HG03135 (cell line): ENCODE results near the gene CRB3.
"Not testable (repeated sequence)": the region's sequence is repeated elsewhere in the genome, so short reads cannot be mapped to it uniquely, and the experiment has no call there.

Source experiments
- ATAC-seq: cut with Tn5 transposase; IDR thresholded peaks from one replicate; pipeline ENCODE4 v1.9.1; 2021; ENCODE audit warnings: mild to moderate bottlenecking, moderate library complexity; ENCODE audit not compliant: unreplicated experiment

CRB3 gene, protein sequence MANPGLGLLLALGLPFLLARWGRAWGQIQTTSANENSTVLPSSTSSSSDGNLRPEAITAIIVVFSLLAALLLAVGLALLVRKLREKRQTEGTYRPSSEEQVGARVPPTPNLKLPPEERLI

DNA sequence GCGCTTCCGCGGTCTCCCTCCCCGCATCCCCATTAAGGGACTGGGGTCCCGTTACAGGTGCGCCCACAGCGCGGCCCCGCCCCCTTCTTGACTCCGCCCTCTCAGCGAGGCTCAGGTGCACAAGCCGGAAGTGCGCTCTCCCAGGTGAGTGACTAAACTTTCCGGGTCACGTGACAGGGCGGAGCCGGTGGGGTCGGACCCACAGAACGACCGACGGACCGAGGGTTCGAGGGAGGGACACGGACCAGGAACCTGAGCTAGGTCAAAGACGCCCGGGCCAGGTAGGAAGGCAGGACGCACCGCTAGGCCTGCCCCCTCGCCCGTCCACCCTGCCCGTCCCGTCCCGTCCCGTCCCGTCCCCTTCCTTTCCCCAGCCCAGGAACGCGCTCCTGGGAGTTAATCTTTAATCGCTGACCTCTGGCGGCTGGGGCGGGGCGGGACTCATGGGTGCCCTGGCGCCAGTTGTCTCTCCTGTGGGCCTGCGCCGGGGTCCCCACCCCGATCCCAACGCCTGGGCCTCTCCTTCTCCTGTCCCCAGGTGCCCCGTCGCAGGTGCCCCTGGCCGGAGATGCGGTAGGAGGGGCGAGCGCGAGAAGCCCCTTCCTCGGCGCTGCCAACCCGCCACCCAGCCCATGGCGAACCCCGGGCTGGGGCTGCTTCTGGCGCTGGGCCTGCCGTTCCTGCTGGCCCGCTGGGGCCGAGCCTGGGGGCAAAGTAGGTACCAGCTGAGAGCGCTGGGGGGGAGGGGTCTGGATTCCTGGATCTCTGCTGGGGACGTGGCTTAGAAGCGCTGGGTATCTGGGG, at the start of gene CRB3:
TSS of gene CRB3 (plus strand) at position 202 of the 804 bp plus-strand sequence. CDS start at position 633, 431 bp downstream.
- no peak for ATAC-seq

DNA sequence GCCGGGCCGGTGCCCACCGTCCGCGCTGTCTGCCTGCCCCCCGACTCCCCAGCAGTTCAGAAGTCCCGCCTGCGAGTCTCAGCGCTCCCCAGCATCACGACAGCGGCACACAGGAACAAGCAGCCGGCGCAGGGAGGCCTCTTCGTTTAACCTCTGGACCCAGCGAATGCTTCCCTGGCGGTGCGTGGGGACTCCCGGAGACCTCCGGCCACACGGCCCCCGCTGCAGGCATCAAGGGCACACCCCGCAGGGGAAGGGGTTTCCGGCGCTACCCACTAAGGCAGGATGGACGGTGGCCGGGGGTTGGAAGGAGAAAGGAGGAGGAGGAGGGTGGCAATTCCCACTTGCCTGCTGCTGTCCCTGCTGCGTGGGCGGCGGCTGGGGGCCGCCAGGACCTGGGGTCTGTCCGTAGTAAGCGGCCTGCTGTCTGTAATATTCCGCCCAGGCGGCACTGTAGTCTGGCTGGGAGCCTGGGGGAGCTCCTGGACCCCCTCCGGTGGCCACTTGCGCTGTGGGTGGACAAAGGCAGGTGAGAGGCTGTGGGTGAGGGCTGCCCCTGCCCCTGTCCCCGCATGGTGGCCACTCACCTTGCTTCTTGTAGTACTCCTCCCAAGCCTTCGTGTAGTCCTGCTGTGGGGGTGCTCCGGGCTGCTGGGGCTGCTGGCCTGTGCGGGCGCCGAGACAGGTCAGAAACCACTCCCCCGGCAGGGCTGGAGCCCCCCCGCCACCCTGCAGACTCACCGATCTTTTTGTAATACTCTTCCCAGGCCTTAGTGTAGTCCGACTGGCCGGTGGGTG, 49.1 kb upstream of the CRB3 start:
- no peak for ATAC-seq

DNA sequence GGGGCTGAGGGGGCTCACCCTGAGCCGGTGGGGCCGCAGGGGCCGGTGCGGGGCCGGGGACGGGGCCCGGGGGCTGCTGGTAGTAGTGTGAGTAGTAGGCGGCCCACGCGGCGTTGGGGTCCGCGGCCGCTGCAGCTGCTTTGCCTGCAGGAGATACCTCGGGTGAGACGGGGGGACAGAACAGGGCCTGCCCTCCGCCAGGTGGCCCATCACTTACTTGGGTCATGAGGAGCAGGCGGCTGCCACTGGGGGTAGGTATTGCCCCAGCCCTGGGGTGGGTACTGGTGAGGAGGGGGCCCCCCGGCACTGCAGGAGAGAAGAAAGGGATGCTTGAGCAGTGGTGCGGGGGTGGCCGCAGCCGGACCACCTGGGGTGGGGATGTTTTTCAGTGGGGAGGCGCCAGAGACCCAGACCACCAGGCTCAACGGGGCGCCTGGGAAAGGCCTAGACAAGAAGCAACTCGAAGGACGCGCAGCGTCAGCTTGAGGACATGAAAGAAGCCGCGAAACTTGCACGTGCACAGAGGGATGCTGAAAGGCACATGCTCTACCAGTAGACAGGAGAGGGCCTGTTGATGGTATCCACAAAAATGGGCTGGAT, 48.4 kb upstream of the CRB3 start:
- no peak for ATAC-seq

DNA sequence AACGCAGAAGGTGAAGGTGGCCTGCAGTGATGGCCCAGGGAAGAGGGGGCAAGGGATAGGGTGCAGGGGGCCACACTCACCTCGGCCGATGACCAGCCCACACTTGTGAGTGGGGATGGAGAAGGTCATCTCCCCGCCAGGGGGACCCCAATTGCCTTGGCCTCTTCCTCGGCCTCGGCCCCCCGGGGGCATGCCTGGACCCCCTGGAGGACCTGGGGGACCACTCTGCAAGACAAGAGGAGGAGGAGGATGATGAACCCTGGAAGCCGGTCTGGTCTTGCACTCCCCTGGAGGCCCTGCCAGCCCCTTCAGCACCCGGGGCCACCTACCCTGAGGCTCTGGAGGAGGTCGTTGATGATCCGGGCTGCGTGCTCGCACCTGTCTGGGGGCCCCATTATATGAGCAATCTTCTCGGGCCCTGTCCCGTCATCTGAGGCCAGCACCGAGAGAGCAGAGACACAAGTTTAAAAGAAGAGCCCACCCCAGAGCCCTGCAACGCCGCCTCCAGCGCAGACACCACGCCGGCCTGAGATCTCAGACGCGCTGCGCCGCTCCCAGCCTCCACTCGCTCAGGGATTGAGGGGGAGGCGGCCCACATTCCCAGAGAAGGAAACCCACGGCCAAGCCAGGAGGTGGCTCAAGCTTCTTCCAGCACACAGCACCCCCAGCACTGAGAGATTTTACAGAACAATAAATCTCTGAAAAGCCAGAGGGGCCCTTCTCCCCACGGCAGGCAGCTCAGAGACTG, 47.2 kb upstream of the CRB3 start:
- no peak for ATAC-seq

GRCh38 chr19:6417713-6418561, 46.1 kb upstream of the CRB3 start:
- ATAC-seq, result no peak

DNA sequence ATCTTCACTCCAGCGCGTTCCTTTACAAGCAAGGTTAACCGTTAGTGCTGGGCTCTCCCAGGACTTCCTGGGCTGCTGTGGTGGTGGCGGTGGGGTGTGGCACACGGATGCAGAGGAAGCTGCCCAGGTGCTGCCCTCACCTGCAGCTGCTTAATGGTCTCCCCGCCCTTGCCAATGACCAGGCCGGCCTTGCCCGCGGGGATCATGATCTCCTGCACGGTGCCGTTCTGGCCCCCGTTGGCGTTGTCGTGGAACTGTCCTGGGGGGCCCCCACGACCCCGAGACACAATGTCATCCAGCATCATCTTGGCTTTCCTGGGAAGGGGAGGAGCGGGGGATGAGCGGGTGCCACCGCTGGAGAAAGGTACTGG, 45.5 kb upstream of the CRB3 start:
- no peak for ATAC-seq

- ATAC-seq, result no peak
These were observed 42.7 kb upstream of the CRB3 start for GRCh38 chr19:6421075-6422014.

DNA sequence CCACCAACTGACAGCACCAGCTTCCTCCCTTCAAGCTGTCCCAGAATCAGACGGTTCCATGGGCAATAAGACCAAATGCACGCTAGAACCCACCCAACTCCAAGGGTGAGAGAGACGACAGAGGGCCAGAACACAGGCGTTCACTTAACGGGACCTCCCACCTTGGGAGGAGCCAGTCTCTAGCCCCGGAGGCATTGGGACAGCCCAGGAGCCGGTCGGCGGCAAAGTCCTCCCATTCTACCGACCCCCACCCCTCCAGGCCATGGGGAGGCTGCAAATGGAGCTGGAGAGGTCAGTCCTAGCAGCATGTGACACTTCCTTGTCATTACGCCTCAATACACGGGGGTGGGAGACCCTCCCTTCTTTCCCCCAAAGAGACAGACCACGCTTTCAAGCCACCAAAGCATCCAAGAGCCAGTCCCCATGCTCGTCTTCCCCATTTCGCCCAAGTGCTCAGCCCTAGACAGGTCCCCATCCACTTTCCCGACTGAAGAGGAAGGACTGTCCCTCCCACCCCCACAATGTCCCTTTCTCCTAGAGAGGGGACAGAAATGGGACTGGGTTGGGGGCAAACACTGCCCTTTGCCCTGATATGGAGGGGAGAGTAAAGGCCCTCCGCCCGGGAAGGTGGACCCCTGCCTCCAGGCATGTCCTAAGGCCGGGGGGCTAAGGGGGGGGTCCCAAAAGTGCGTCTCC, 40.4 kb upstream of the CRB3 start:
- no peak for ATAC-seq

GRCh38 chr19:6424195-6424938, 39.7 kb upstream of the CRB3 start, which contains the start of gene KHSRP:
TSS of gene KHSRP (minus strand) at chr19:6424811. CDS start at chr19:6424701, 110 bp downstream.
- no peak for ATAC-seq

DNA sequence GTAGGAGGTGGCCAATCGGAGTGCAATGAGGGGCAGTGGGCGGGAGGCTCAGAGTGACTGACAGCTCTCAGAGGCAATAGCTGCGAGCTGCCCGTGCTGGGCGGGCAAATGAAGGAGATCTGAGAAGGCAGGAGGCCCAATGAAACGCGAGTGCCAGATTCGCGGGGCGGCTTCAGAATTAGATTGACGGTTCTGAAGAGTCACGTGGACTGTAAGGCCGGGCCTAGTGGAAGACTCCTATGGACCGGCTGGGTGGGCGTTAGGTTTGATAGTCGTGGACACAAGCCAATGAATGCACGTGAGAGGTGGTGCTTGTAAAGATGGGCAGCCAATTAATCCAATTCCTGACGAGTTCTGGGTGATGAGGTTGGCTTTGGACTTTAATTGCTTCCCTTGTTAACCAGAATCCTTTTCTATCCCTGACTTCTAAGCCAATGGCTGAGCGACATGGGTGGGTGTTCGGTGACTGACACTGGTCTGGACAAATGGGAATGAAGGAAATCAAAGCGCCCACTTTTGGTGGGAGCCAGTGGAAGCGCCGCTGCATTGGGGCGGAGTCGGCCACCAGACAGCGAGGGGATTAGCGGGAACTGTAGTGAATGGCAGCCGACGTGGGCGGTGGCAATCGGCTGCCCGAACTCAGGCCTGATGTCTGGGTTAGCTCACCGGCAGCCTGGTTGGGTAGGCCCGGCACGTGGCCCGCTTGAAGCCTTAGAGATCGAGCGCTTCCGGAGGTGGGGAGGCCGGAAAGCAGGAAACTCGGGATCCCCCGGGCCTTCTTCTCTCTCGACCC, 38.9 kb upstream of the CRB3 start:
- ATAC-seq, result peak; percentile 85

DNA sequence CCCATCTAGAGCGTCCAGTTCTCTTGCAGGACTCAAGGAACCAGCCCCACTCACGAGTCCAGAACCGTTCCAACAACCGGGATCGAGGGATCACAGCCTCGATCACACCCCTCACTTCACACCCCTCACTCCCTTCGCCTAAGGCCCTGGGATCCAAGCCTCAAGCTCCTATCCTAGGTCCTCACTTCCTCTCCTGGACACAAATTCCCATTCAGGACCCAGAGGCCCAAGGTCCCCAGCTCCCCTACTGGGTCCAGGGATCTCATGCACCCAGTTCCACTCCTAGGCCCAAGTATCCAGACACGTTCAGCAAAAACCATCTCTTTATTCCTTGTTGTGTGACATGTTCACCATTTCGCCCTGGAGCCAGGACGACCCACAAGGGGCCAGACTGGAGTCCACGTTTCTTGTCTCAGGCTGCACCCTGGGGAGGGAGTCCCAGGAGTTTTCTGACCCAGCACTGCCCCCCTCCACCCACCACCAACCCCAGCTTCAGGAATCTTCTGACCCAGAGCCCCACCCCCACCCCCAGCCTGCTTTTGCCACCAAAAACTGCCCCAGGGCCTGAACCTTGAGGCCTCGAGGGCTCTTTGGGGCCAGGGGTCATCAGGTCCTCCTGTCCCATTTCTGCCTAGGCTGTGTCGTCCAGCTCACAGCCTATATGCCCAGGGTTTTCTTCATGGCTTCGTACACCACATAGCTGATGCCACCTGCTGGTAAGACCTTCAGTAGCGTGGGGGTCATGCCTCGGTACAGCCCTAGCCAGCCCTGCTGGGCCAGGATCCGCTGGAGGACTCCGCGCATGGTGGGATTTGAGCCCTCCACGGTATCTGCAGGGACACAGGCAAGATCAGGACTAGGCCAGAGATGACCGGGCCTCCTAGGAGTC, 38.1 kb upstream of the CRB3 start:
- no peak for ATAC-seq

GRCh38 chr19:6427131-6427530, 36.9 kb upstream of the CRB3 start:
- ATAC-seq, result no peak

GRCh38 chr19:6428692-6429418, 35.2 kb upstream of the CRB3 start:
- not testable (repeated sequence) for ATAC-seq

- ATAC-seq, result no peak
These were observed 34.5 kb upstream of the CRB3 start for GRCh38 chr19:6429419-6430221.
